Retina (tissue), 1 donor: ENCODE data around the gene EFHC1.

Experiments used
- DNase-seq: peaks from one replicate; pipeline ENCODE4 v3.0.0-alpha.2; 2016

EFHC1 gene

GRCh38 chr6:52558266-52559000, 138.3 kb downstream of the EFHC1 start:
- no peak for DNase-seq

GRCh38 chr6:52560462-52560861, 140.3 kb downstream of the EFHC1 start:
- DNase-seq: no peak

- no peak for DNase-seq
These were observed 142.8 kb downstream of the EFHC1 start for GRCh38 chr6:52562911-52563310.

- no peak for DNase-seq
These were observed 144.7 kb downstream of the EFHC1 start for GRCh38 chr6:52564856-52565255.

GRCh38 chr6:52566201-52566600, 146.1 kb downstream of the EFHC1 start:
- no peak for DNase-seq

- DNase-seq: no peak
These were observed 146.7 kb downstream of the EFHC1 start for GRCh38 chr6:52566853-52567279.

GRCh38 chr6:52568320-52568719, 148.2 kb downstream of the EFHC1 start:
- DNase-seq: no peak

- DNase-seq: no peak
These were observed 150.2 kb downstream of the EFHC1 start for GRCh38 chr6:52570291-52570700.

GRCh38 chr6:52571099-52571755, 151.1 kb downstream of the EFHC1 start:
- no peak for DNase-seq

GRCh38 chr6:52572536-52572935, 152.4 kb downstream of the EFHC1 start:
- DNase-seq: no peak

GRCh38 chr6:52573295-52573694, 153.2 kb downstream of the EFHC1 start:
- DNase-seq: no peak
